Karpas-422 (cell line): ENCODE measurements around the gene BEND7. TPM values are rescaled to one million over a fixed set of nuclear protein-coding genes. Genes with fewer than 3 reads are reported as not detected.

Experiments used
- DNase-seq: peaks from one replicate; pipeline ENCODE4 v3.0.0-alpha.2; 2015
- H2AFZ ChIP-seq: fragments of 200-600 bp; sonication (generic); 2 replicates; pipeline ENCODE4 v1.6.1; 2014; ENCODE audit warnings: antibody characterized with exemption, low read length, mixed read lengths
- H3K27ac ChIP-seq: fragments of 200-600 bp; sonication (generic); 2 replicates; pipeline ENCODE4 v1.5.1; 2014; ENCODE audit warnings: mild to moderate bottlenecking, low read length, moderate library complexity
- H3K27me3 ChIP-seq: fragments of 200-600 bp; sonication (generic); 2 replicates; pipeline ENCODE4 v1.6.1; 2014; ENCODE audit warnings: low read length, mixed read lengths
- H3K36me3 ChIP-seq: fragments of 200-600 bp; sonication (generic); 2 replicates; pipeline ENCODE4 v1.6.1; 2014; ENCODE audit warnings: low read length, mixed read lengths; ENCODE audit not compliant: insufficient read depth
- H3K4me1 ChIP-seq: fragments of 200-600 bp; sonication (generic); 2 replicates; pipeline ENCODE4 v1.6.1; 2014; ENCODE audit warnings: mild to moderate bottlenecking, low read length, mixed read lengths
- H3K4me2 ChIP-seq: fragments of 200-600 bp; sonication (generic); 2 replicates; pipeline ENCODE4 v1.6.1; 2014; ENCODE audit warnings: low read length, low read depth, mild to moderate bottlenecking; ENCODE audit not compliant: poor library complexity, severe bottlenecking
- H3K4me3 ChIP-seq: fragments of 200-600 bp; sonication (generic); 2 replicates; pipeline ENCODE4 v1.5.1; 2014; ENCODE audit warnings: mild to moderate bottlenecking, antibody characterized with exemption, low read length, mixed read lengths
- H3K79me2 ChIP-seq: fragments of 200-600 bp; sonication (generic); 2 replicates; pipeline ENCODE4 v1.6.1; 2014; ENCODE audit warnings: mild to moderate bottlenecking, low read length, mixed read lengths
- H3K9ac ChIP-seq: fragments of 200-600 bp; sonication (generic); 2 replicates; pipeline ENCODE4 v1.6.0; 2014; ENCODE audit warnings: low read length
- H3K9me2 ChIP-seq: fragments of 200-600 bp; sonication (generic), shearing (Covaris generic); replicated peaks from 2 replicates; pipeline ENCODE4 v1.6.0; 2014; ENCODE audit warnings: mild to moderate bottlenecking, low read length, moderate library complexity; ENCODE audit not compliant: insufficient read depth
- H3K9me3 ChIP-seq: fragments of 300-700, 200-600 bp; sonication (generic); 2 replicates; pipeline ENCODE4 v1.6.1; 2014; ENCODE audit warnings: low read length, mixed read lengths
- H4K20me1 ChIP-seq: fragments of 200-600 bp; sonication (generic); 2 replicates; pipeline ENCODE4 v1.6.1; 2014; ENCODE audit warnings: mild to moderate bottlenecking, antibody characterized with exemption, low read length, low read depth; ENCODE audit not compliant: insufficient read depth
- total RNA-seq: library from RNA; depleted of rRNA; stranded (reverse); fragments of >200 nt; shearing (Covaris generic); gene quantifications from 2 replicates; pipeline ENCODE4 v1.2.3, GENCODE V29; 2014; ENCODE audit warnings: low replicate concordance

BEND7 gene
- total RNA-seq, 1 experiment from 2014 or later, result not detected

- H3K4me3 ChIP-seq, result no peak overlapping the region
- no peak for DNase-seq
- H3K9me3 ChIP-seq, result no peaks in the 10 kb centered on the region
- no peaks in the 10 kb centered on the region for H3K9me2 ChIP-seq
- H3K4me1 ChIP-seq, result peaks cover 8% of the 10 kb centered on the region
- H4K20me1 ChIP-seq, result no peaks in the 10 kb centered on the region
- no peak overlapping the region for H3K27ac ChIP-seq
- no peaks in the 10 kb centered on the region for H3K27me3 ChIP-seq
- no peak overlapping the region for H2AFZ ChIP-seq
- H3K36me3 ChIP-seq, result no peaks in the 10 kb centered on the region
- H3K79me2 ChIP-seq, result no peaks in the 10 kb centered on the region
- H3K4me2 ChIP-seq, result no peak overlapping the region
- no peak overlapping the region for H3K9ac ChIP-seq
Observed at GRCh38 chr10:13500201-13500600, 28.6 kb downstream of the BEND7 start.

GRCh38 chr10:13499150-13499549, 29.7 kb downstream of the BEND7 start:
- Histone ChIP-seq H3K4me2 (no peak overlapping the region), H3K27me3 (no peaks in the 10 kb centered on the region), H3K4me1 (peaks cover 8% of the 10 kb centered on the region), H3K4me3 (no peak overlapping the region), H3K9me3 (no peaks in the 10 kb centered on the region), H3K79me2 (no peaks in the 10 kb centered on the region), H3K36me3 (no peaks in the 10 kb centered on the region), H3K9ac (no peak overlapping the region), H3K9me2 (no peaks in the 10 kb centered on the region), H2AFZ (no peak overlapping the region), H4K20me1 (no peaks in the 10 kb centered on the region), H3K27ac (no peak overlapping the region)
- DNase-seq, result no peak

- Histone ChIP-seq H2AFZ (no peak overlapping the region), H3K27me3 (no peaks in the 10 kb centered on the region), H3K9me3 (no peaks in the 10 kb centered on the region), H3K9ac (no peak overlapping the region), H3K4me2 (no peak overlapping the region), H3K9me2 (no peaks in the 10 kb centered on the region), H3K36me3 (no peaks in the 10 kb centered on the region), H3K4me3 (no peak overlapping the region), H3K4me1 (no peaks in the 10 kb centered on the region), H3K27ac (no peak overlapping the region), H3K79me2 (no peaks in the 10 kb centered on the region), H4K20me1 (no peaks in the 10 kb centered on the region)
- no peak for DNase-seq
Observed at GRCh38 chr10:13496931-13497330, 31.9 kb downstream of the BEND7 start.

GRCh38 chr10:13496164-13496563, 32.6 kb downstream of the BEND7 start:
- no peaks in the 10 kb centered on the region for H3K4me1 ChIP-seq
- H4K20me1 ChIP-seq, result no peaks in the 10 kb centered on the region
- H3K4me3 ChIP-seq, result no peak overlapping the region
- no peaks in the 10 kb centered on the region for H3K79me2 ChIP-seq
- H2AFZ ChIP-seq, result no peak overlapping the region
- DNase-seq, result no peak
- no peaks in the 10 kb centered on the region for H3K27me3 ChIP-seq
- no peak overlapping the region for H3K4me2 ChIP-seq
- no peak overlapping the region for H3K9ac ChIP-seq
- H3K9me2 ChIP-seq, result no peaks in the 10 kb centered on the region
- H3K27ac ChIP-seq, result no peak overlapping the region
- no peaks in the 10 kb centered on the region for H3K9me3 ChIP-seq
- no peaks in the 10 kb centered on the region for H3K36me3 ChIP-seq

- no peaks in the 10 kb centered on the region for H3K4me1 ChIP-seq
- H3K36me3 ChIP-seq, result no peaks in the 10 kb centered on the region
- no peak overlapping the region for H3K4me2 ChIP-seq
- DNase-seq, result no peak
- no peak overlapping the region for H3K4me3 ChIP-seq
- no peaks in the 10 kb centered on the region for H3K79me2 ChIP-seq
- no peaks in the 10 kb centered on the region for H3K9me2 ChIP-seq
- 0 out of 2 replicates have a peak overlapping the region, but pooled peaks have one; percentile 8 for H2AFZ ChIP-seq
- H3K9ac ChIP-seq, result no peak overlapping the region
- H3K27me3 ChIP-seq, result no peaks in the 10 kb centered on the region
- no peaks in the 10 kb centered on the region for H3K9me3 ChIP-seq
- H3K27ac ChIP-seq, result no peak overlapping the region
- no peaks in the 10 kb centered on the region for H4K20me1 ChIP-seq
Observed at GRCh38 chr10:13492493-13493180, 36.2 kb downstream of the BEND7 start.

GRCh38 chr10:13491747-13492360, 37.0 kb downstream of the BEND7 start:
- Histone ChIP-seq H3K27ac (no peak overlapping the region), H3K9ac (no peak overlapping the region), H3K27me3 (no peaks in the 10 kb centered on the region), H3K4me1 (no peaks in the 10 kb centered on the region), H3K79me2 (no peaks in the 10 kb centered on the region), H3K9me2 (no peaks in the 10 kb centered on the region), H2AFZ (no peak overlapping the region), H3K4me3 (no peak overlapping the region), H3K9me3 (no peaks in the 10 kb centered on the region), H4K20me1 (no peaks in the 10 kb centered on the region), H3K4me2 (no peak overlapping the region), H3K36me3 (no peaks in the 10 kb centered on the region)
- DNase-seq, result no peak

GRCh38 chr10:13490503-13490902, 38.3 kb downstream of the BEND7 start:
- Histone ChIP-seq H3K4me2 (no peak overlapping the region), H3K36me3 (no peaks in the 10 kb centered on the region), H3K4me1 (no peaks in the 10 kb centered on the region), H2AFZ (no peak overlapping the region), H3K9me2 (no peaks in the 10 kb centered on the region), H3K4me3 (no peak overlapping the region), H3K9me3 (no peaks in the 10 kb centered on the region), H3K79me2 (no peaks in the 10 kb centered on the region), H3K27me3 (no peaks in the 10 kb centered on the region), H3K27ac (no peak overlapping the region), H4K20me1 (no peaks in the 10 kb centered on the region), H3K9ac (no peak overlapping the region)
- DNase-seq, result no peak

- Histone ChIP-seq H3K9ac (no peak overlapping the region), H3K4me3 (no peak overlapping the region), H3K9me2 (no peaks in the 10 kb centered on the region), H3K4me1 (no peaks in the 10 kb centered on the region), H3K27ac (no peak overlapping the region), H4K20me1 (no peaks in the 10 kb centered on the region), H3K4me2 (no peak overlapping the region), H3K36me3 (no peaks in the 10 kb centered on the region), H3K27me3 (no peaks in the 10 kb centered on the region), H3K79me2 (no peaks in the 10 kb centered on the region), H2AFZ (no peak overlapping the region), H3K9me3 (no peaks in the 10 kb centered on the region)
- no peak for DNase-seq
Observed at GRCh38 chr10:13489035-13489599, 39.7 kb downstream of the BEND7 start.
